Mesenchymal stem cell (in vitro differentiated cells and primary cell): Measurements from ENCODE around the gene KAT6B.

ENCODE experiments used
- DNase-seq: peaks from one replicate; pipeline ENCODE4 v3.0.0-alpha.2; 2013
- H2AFZ ChIP-seq: one replicate; pipeline ENCODE4 v1.6.1; 2013; ENCODE audit warnings: low read depth, mild to moderate bottlenecking, control low read depth, inconsistent platforms, low read length, moderate library complexity
- H2AK5ac ChIP-seq: 2 replicates; pipeline ENCODE4 v1.6.1; 2013; ENCODE audit warnings: low read length, moderate library complexity, mild to moderate bottlenecking, inconsistent platforms; ENCODE audit not compliant: severe bottlenecking
- H2BK120ac ChIP-seq: one replicate; pipeline ENCODE4 v1.6.1; 2013; ENCODE audit warnings: low read depth, mild to moderate bottlenecking, inconsistent platforms, low read length, moderate library complexity
- H2BK12ac ChIP-seq, 2 experiments: one replicate each; pipeline ENCODE4 v1.6.1; 2013; ENCODE audit warnings: inconsistent platforms in 2 of 2, low read length in 2 of 2, mild to moderate bottlenecking in 2 of 2, moderate library complexity in 2 of 2, control low read depth in 1 of 2
- H2BK15ac ChIP-seq: one replicate; pipeline ENCODE4 v1.6.1; 2013; ENCODE audit warnings: mild to moderate bottlenecking, low read depth, inconsistent platforms; ENCODE audit not compliant: poor library complexity, severe bottlenecking
- H2BK5ac ChIP-seq: 2 replicates; pipeline ENCODE4 v1.6.1; 2013; ENCODE audit warnings: low read depth, mild to moderate bottlenecking, low read length, control low read depth, inconsistent platforms; ENCODE audit not compliant: poor library complexity, severe bottlenecking
- H3K14ac ChIP-seq, 2 experiments: one replicate each; pipeline ENCODE4 v1.6.1; 2013; ENCODE audit warnings: inconsistent platforms in 2 of 2, low read length in 2 of 2, control low read depth in 1 of 2, mild to moderate bottlenecking in 1 of 2, moderate library complexity in 1 of 2
- H3K18ac ChIP-seq, 2 experiments: one replicate each; pipeline ENCODE4 v1.6.1; 2013; ENCODE audit warnings: inconsistent platforms in 2 of 2, low read length in 2 of 2, control low read depth in 1 of 2, low read depth in 1 of 2, mild to moderate bottlenecking in 1 of 2
- H3K23ac ChIP-seq, 2 experiments: one replicate each; pipeline ENCODE4 v1.6.1; 2013; ENCODE audit warnings: inconsistent platforms in 2 of 2, low read length in 2 of 2, mild to moderate bottlenecking in 2 of 2, moderate library complexity in 2 of 2, control low read depth in 1 of 2
- H3K27ac ChIP-seq: 2 replicates; pipeline ENCODE4 v1.5.1; 2013; ENCODE audit warnings: mild to moderate bottlenecking, moderate library complexity, low read length, control low read depth, inconsistent platforms; ENCODE audit not compliant: poor library complexity, severe bottlenecking
- H3K27me3 ChIP-seq, 2 experiments: 2 replicates each; pipeline versions ENCODE4 v1.6.1 to v1.7.0; 2013; ENCODE audit warnings: low read length in 2 of 2, mild to moderate bottlenecking in 2 of 2, moderate library complexity in 2 of 2, control low read depth in 1 of 2, inconsistent platforms in 1 of 2; ENCODE audit not compliant: control insufficient read depth in 1 of 2, insufficient read depth in 1 of 2
- H3K36me3 ChIP-seq, 2 experiments: 2 replicates each; pipeline versions ENCODE4 v1.6.1 to v1.7.0; 2013; ENCODE audit warnings: low read length in 2 of 2, control low read depth in 1 of 2, inconsistent platforms in 1 of 2, low read depth in 1 of 2, mild to moderate bottlenecking in 1 of 2; ENCODE audit not compliant: insufficient read depth in 2 of 2, control insufficient read depth in 1 of 2
- H3K4ac ChIP-seq, 2 experiments: one replicate each; pipeline ENCODE4 v1.6.1; 2013; ENCODE audit warnings: inconsistent platforms in 2 of 2, low read length in 2 of 2, mild to moderate bottlenecking in 2 of 2, moderate library complexity in 2 of 2, control low read depth in 1 of 2, low read depth in 1 of 2
- H3K4me1 ChIP-seq: 2 replicates; pipeline ENCODE4 v1.6.1; 2013; ENCODE audit warnings: low read depth, low read length, control low read depth; ENCODE audit not compliant: control insufficient read depth, insufficient read depth
- H3K4me2 ChIP-seq: 2 replicates; pipeline ENCODE4 v1.6.1; 2013; ENCODE audit warnings: low read length, mild to moderate bottlenecking, inconsistent platforms; ENCODE audit not compliant: poor library complexity, severe bottlenecking
- H3K4me3 ChIP-seq, 2 experiments: 2 replicates each; pipeline versions ENCODE4 v1.5.1 to v1.7.0; 2013; ENCODE audit warnings: low read length in 2 of 2, mild to moderate bottlenecking in 2 of 2, control low read depth in 1 of 2, low read depth in 1 of 2; ENCODE audit not compliant: insufficient read depth in 1 of 2
- H3K79me1 ChIP-seq: replicated peaks from 2 replicates; pipeline ENCODE4 v1.6.1; 2013; ENCODE audit warnings: mild to moderate bottlenecking, control low read depth, low read length, inconsistent platforms; ENCODE audit not compliant: poor library complexity, severe bottlenecking
- H3K9ac ChIP-seq: 2 replicates; pipeline ENCODE4 v1.7.0; 2013; ENCODE audit warnings: mild to moderate bottlenecking, low read length, moderate library complexity
- H3K9me3 ChIP-seq: 2 replicates; pipeline ENCODE4 v1.7.0; 2013; ENCODE audit warnings: mild to moderate bottlenecking, low read length; ENCODE audit not compliant: control insufficient read depth
- H4K8ac ChIP-seq: one replicate; pipeline ENCODE4 v1.6.1; 2013; ENCODE audit warnings: inconsistent platforms, mild to moderate bottlenecking, low read length, moderate library complexity
- H4K91ac ChIP-seq: one replicate; pipeline ENCODE4 v1.6.1; 2013; ENCODE audit warnings: mild to moderate bottlenecking, low read length, inconsistent platforms
- WGBS: methylation state at CpG from one replicate; pipeline ENCODE4 v1.1.7; 2013; ENCODE audit warnings: mixed read lengths; 5-methylcytosine and 5-hydroxymethylcytosine counted together

KAT6B gene

GRCh38 chr10:74977072-74977471 lies 150.7 kb downstream of the KAT6B start:
- Histone ChIP-seq H4K8ac (no peak overlapping the region), H4K91ac (no peak overlapping the region), H3K27ac (no peak overlapping the region), H3K4me3 (no peak overlapping the region), H3K23ac (no peak overlapping the region), H3K18ac (no peak overlapping the region), H3K27me3 (no peaks in the 10 kb centered on the region), H3K4me1 (no peaks in the 10 kb centered on the region), H2AFZ (no peak overlapping the region), H2BK15ac (no peak overlapping the region), H2AK5ac (no peak overlapping the region), H3K79me1 (peaks cover 3% of the 10 kb centered on the region), H3K14ac (no peak overlapping the region), H2BK120ac (no peak overlapping the region), H3K9me3 (no peaks in the 10 kb centered on the region), H2BK5ac (no peak overlapping the region), H3K4ac (no peak overlapping the region), H3K9ac (no peak overlapping the region), H3K4me2 (no peak overlapping the region), H2BK12ac (no peak overlapping the region), H3K36me3 (peaks cover 11 to 76% of the 10 kb centered on the region in 2 experiments)
- WGBS: 97% methylated on average over 2 of the region's 2 CpGs
- no peak for DNase-seq

GRCh38 chr10:74977913-74978847 lies 151.8 kb downstream of the KAT6B start:
- Histone ChIP-seq H3K4me2 (no peak overlapping the region), H3K27me3 (no peaks in the 10 kb centered on the region), H4K91ac (no peak overlapping the region), H2AFZ (no peak overlapping the region), H3K9ac (no peak overlapping the region), H3K9me3 (no peaks in the 10 kb centered on the region), H2BK120ac (no peak overlapping the region), H3K23ac (no peak overlapping the region), H3K4me1 (no peaks in the 10 kb centered on the region), H4K8ac (no peak overlapping the region), H3K36me3 (peaks cover 14 to 80% of the 10 kb centered on the region in 2 experiments), H3K18ac (no peak overlapping the region), H2BK12ac (no peak overlapping the region), H3K4me3 (no peak overlapping the region), H2BK5ac (no peak overlapping the region), H3K14ac (no peak overlapping the region), H3K4ac (no peak overlapping the region), H3K79me1 (peaks cover 2% of the 10 kb centered on the region), H2AK5ac (no peak overlapping the region), H2BK15ac (no peak overlapping the region), H3K27ac (no peak overlapping the region)
- 90% methylated on average over 5 of the region's 8 CpGs for WGBS
- DNase-seq: no peak

- no peak overlapping the region for H2BK15ac ChIP-seq
- H4K91ac ChIP-seq: no peak overlapping the region
- H3K23ac ChIP-seq: no peak overlapping the region
- H3K9me3 ChIP-seq: no peaks in the 10 kb centered on the region
- H3K18ac ChIP-seq: no peak overlapping the region
- no peaks in the 10 kb centered on the region for H3K4me1 ChIP-seq
- no peak overlapping the region for H2AK5ac ChIP-seq
- H3K14ac ChIP-seq: no peak overlapping the region
- no peaks in the 10 kb centered on the region for H3K27me3 ChIP-seq
- H3K4me3 ChIP-seq: no peak overlapping the region
- H3K36me3 ChIP-seq: peaks cover 6 to 87% of the 10 kb centered on the region in 2 experiments
- no peak overlapping the region for H2BK5ac ChIP-seq
- no peak overlapping the region for H3K4me2 ChIP-seq
- H3K79me1 ChIP-seq: no peaks in the 10 kb centered on the region
- no peak overlapping the region for H2BK120ac ChIP-seq
- H3K27ac ChIP-seq: no peak overlapping the region
- WGBS: over 99% methylated on average over 5 of the region's 5 CpGs
- no peak overlapping the region for H4K8ac ChIP-seq
- H3K9ac ChIP-seq: no peak overlapping the region
- no peak overlapping the region for H3K4ac ChIP-seq
- DNase-seq: no peak
- no peak overlapping the region for H2BK12ac ChIP-seq
- H2AFZ ChIP-seq: no peak overlapping the region
Measured at GRCh38 chr10:74981831-74982633, 155.6 kb downstream of the KAT6B start.

GRCh38 chr10:74982634-74982982 lies 156.2 kb downstream of the KAT6B start:
- Histone ChIP-seq H3K4me1 (no peaks in the 10 kb centered on the region), H3K23ac (no peak overlapping the region), H2BK5ac (no peak overlapping the region), H2BK15ac (no peak overlapping the region), H4K91ac (no peak overlapping the region), H3K4ac (no peak overlapping the region), H3K27ac (no peak overlapping the region), H3K79me1 (no peaks in the 10 kb centered on the region), H3K18ac (no peak overlapping the region), H2AFZ (no peak overlapping the region), H2AK5ac (no peak overlapping the region), H2BK12ac (no peak overlapping the region), H3K9me3 (no peaks in the 10 kb centered on the region), H3K27me3 (no peaks in the 10 kb centered on the region), H3K4me3 (no peak overlapping the region), H3K4me2 (no peak overlapping the region), H3K14ac (peak overlapping the region in 1 of 2 experiments; percentile 65), H4K8ac (no peak overlapping the region), H2BK120ac (no peak overlapping the region), H3K36me3 (peaks cover 6 to 81% of the 10 kb centered on the region in 2 experiments), H3K9ac (no peak overlapping the region)
- no peak for DNase-seq
- 96% methylated on average over 1 of the region's 2 CpGs for WGBS
